Measurements from ENCODE around the gene CLDN22.
A peak's percentile ranks its signal among the peaks of the same experiment; 100 is the strongest.

Gene CLDN22

GRCh38 chr4:183320211-183321059 lies at the start of gene CLDN22:
CLDN22 (minus strand) TSS chr4:183320276; CDS start chr4:183320218, 58 bp downstream.
- FAIRE-seq (peak; percentile 12), DNase-seq (ENCODE audit: extremely low spot score, insufficient read length, low read depth) (no peak)

GRCh38 chr4:183369073-183369472 lies 49.0 kb upstream of the CLDN22 start:
- DNase-seq (ENCODE audit: extremely low spot score, insufficient read length, low read depth) (no peak), FAIRE-seq (no peak)

GRCh38 chr4:183366206-183366835 lies 46.2 kb upstream of the CLDN22 start:
- DNase-seq (ENCODE audit: extremely low spot score, insufficient read length, low read depth) (no peak), FAIRE-seq (no peak)

GRCh38 chr4:183364025-183364424 lies 43.9 kb upstream of the CLDN22 start:
- FAIRE-seq (no peak), DNase-seq (ENCODE audit: extremely low spot score, insufficient read length, low read depth) (no peak)

GRCh38 chr4:183362916-183363542 lies 43.0 kb upstream of the CLDN22 start:
- DNase-seq (ENCODE audit: extremely low spot score, insufficient read length, low read depth) = no peak

GRCh38 chr4:183362036-183362435 lies 42.0 kb upstream of the CLDN22 start:
- FAIRE-seq (no peak), DNase-seq (ENCODE audit: extremely low spot score, insufficient read length, low read depth) (no peak)

More at GRCh38 chr4:183362916-183363542, 43.0 kb upstream of the CLDN22 start:
- FAIRE-seq = no peak

GRCh38 chr4:183360161-183360919 lies 40.3 kb upstream of the CLDN22 start:
- FAIRE-seq = no peak

GRCh38 chr4:183358215-183358755 lies 38.2 kb upstream of the CLDN22 start:
- FAIRE-seq (no peak), DNase-seq (ENCODE audit: extremely low spot score, insufficient read length, low read depth) (no peak)

More at GRCh38 chr4:183360161-183360919, 40.3 kb upstream of the CLDN22 start:
- no peak for DNase-seq (ENCODE audit: extremely low spot score, insufficient read length, low read depth)

- DNase-seq (ENCODE audit: extremely low spot score, insufficient read length, low read depth) (no peak), FAIRE-seq (no peak)
Observed at GRCh38 chr4:183356931-183357675, 37.0 kb upstream of the CLDN22 start.

- DNase-seq (ENCODE audit: extremely low spot score, insufficient read length, low read depth) (no peak), FAIRE-seq (no peak)
Observed at GRCh38 chr4:183356173-183356830, 36.2 kb upstream of the CLDN22 start.

GRCh38 chr4:183355405-183355804 lies 35.3 kb upstream of the CLDN22 start:
- DNase-seq (ENCODE audit: extremely low spot score, insufficient read length, low read depth) = no peak
- FAIRE-seq = no peak

GRCh38 chr4:183354219-183354618 lies 34.1 kb upstream of the CLDN22 start:
- DNase-seq (ENCODE audit: extremely low spot score, insufficient read length, low read depth) = no peak
- FAIRE-seq = no peak

- FAIRE-seq (no peak), DNase-seq (ENCODE audit: extremely low spot score, insufficient read length, low read depth) (no peak)
Observed at GRCh38 chr4:183353557-183353956, 33.5 kb upstream of the CLDN22 start.

GRCh38 chr4:183352546-183352945 lies 32.5 kb upstream of the CLDN22 start:
- FAIRE-seq (no peak), DNase-seq (ENCODE audit: extremely low spot score, insufficient read length, low read depth) (no peak)

- DNase-seq (ENCODE audit: extremely low spot score, insufficient read length, low read depth) (no peak), FAIRE-seq (no peak)
Observed at GRCh38 chr4:183350317-183351071, 30.4 kb upstream of the CLDN22 start.

GRCh38 chr4:183349673-183350072 lies 29.6 kb upstream of the CLDN22 start:
- no peak for DNase-seq (ENCODE audit: extremely low spot score, insufficient read length, low read depth)
- no peak for FAIRE-seq

- DNase-seq (ENCODE audit: extremely low spot score, insufficient read length, low read depth) (no peak), FAIRE-seq (no peak)
Observed at GRCh38 chr4:183348706-183349659, 28.9 kb upstream of the CLDN22 start.

Measured in GM18507 (cell line).